C4-2B (cell line): ENCODE data around the gene CECR2.

Experiments used
- H3K27ac ChIP-seq: fragments of 450-650 bp; 2 replicates; pipeline ENCODE4 v1.5.1; 2017
- ZFX ChIP-seq: fragments of 450-650 bp; IDR thresholded peaks from 2 replicates; pipeline ENCODE4 v1.6.1; 2017
- TF ChIP-seq, protein P1 (sequence below): fragments of 450-650 bp; conservative IDR thresholded peaks from 2 replicates; pipeline ENCODE4 v1.5.1; 2017; ENCODE audit warnings: mild to moderate bottlenecking

Gene CECR2

DNA sequence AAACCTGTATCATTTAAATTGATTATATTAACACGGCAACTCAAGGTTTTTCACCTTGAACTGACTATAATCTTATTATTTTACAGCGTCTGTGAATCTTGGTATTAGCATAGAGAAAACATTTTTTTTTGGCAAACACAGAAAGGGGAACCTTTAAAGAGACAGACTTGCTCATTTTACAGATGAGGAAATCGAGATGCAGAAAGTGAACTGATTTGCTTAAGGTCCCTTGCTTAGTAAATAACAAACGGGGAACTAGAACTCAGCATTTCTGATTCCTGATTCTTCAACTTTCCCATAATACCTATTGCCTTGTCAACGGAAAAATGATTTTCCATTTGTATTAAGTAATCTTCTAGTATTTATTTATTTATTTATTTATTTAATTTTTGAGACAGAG is 33.2 kb upstream of the CECR2 start:
- TF ChIP-seq ZFX, result no peak
- no peak overlapping the region for H3K27ac ChIP-seq

DNA sequence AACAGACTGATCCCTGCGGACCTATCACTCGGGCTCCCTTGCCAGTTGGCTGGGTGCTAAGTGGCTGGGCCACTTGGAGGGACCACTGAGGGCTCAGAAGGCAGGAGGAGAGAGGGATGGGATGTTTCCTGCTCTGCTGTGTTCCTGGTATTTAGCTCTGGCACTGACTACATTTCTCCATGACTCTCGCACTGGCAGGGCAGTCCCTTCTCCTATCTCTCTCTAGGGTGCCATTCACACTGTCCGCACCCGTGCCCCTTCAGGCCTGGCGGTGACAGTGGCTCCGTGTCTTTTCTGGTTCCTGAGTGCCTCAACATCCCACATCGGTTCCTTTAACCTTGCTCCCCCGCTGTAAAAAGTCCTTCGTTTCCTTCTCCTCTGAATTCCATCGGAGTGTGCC is 31.6 kb upstream of the CECR2 start:
- TF ChIP-seq, protein P1, sequence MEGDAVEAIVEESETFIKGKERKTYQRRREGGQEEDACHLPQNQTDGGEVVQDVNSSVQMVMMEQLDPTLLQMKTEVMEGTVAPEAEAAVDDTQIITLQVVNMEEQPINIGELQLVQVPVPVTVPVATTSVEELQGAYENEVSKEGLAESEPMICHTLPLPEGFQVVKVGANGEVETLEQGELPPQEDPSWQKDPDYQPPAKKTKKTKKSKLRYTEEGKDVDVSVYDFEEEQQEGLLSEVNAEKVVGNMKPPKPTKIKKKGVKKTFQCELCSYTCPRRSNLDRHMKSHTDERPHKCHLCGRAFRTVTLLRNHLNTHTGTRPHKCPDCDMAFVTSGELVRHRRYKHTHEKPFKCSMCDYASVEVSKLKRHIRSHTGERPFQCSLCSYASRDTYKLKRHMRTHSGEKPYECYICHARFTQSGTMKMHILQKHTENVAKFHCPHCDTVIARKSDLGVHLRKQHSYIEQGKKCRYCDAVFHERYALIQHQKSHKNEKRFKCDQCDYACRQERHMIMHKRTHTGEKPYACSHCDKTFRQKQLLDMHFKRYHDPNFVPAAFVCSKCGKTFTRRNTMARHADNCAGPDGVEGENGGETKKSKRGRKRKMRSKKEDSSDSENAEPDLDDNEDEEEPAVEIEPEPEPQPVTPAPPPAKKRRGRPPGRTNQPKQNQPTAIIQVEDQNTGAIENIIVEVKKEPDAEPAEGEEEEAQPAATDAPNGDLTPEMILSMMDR, result no peak
- no peak for TF ChIP-seq ZFX
- H3K27ac ChIP-seq, result no peak overlapping the region

DNA sequence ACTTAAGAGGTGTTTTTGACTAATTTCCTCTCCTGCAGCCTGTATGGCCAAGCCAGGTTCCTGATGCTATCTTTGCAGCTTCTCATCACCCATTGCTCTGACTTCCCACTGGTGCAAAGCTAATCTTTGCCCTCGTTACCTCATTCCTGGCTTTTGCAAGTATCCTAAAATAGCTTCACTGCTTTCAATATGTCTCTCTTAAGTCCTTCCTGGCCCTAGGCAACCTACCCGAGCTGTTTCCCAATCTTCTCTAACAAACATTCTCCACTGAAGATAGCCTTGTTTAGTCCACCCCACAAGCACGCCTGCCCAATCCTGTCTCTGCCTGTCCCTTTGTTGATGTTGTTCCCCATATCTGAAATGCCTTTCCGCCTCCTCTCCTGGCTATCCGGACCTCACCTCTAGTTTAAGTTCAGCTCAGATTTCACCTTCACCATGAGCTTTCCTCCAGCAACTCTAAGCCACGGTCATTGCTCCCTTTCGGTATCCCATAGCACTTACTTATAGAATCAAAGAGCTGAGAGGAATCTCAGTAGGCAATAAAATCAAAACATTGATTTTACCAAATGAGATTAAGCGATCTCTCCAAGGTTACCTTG is 30.1 kb upstream of the CECR2 start:
- no peak for TF ChIP-seq ZFX
- TF ChIP-seq, protein P1, result no peak
- H3K27ac ChIP-seq, result no peak overlapping the region

DNA sequence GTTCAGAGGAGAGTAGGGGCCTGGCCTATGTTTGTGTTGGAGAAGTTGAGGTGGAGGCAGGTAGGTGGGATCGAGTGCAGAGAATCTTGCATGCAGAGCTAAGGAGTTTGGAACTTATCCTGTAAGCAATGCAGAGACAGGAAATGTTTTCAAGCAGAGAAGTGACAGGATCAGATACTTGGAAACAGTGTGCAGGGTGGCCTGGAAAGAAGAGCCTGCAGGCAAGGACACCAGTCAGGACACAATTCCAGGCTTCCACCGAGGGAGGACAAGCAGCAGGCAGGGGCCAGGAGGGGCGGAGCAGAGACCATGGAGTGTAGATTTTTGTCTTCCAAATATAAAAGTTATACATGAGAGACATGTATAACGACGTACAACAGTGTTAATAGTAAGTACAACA is 26.9 kb upstream of the CECR2 start:
- H3K27ac ChIP-seq, result no peak overlapping the region
- TF ChIP-seq ZFX, result no peak
- TF ChIP-seq, protein P1, result no peak

DNA sequence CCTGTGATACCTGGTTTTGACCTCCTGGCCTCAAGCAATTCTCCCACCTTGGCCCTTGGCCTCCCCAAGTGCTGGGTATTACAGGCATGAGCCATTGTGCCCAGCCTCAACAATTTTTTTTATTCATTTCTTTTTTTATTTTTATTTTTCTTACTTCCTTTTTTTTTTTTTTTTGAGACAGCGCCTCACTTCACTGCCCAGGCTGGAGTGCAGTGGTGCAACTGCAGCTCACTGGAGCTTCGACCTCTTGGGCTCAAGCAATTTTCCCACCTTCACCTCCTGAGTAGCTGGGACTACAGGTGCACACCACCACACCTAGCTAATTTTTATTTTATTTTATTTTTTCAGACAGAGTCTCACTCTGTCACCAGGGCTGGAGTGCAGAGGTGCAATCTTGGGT is 25.5 kb upstream of the CECR2 start:
- H3K27ac ChIP-seq, result no peak overlapping the region
- no peak for TF ChIP-seq ZFX
- TF ChIP-seq, protein P1, result no peak

DNA sequence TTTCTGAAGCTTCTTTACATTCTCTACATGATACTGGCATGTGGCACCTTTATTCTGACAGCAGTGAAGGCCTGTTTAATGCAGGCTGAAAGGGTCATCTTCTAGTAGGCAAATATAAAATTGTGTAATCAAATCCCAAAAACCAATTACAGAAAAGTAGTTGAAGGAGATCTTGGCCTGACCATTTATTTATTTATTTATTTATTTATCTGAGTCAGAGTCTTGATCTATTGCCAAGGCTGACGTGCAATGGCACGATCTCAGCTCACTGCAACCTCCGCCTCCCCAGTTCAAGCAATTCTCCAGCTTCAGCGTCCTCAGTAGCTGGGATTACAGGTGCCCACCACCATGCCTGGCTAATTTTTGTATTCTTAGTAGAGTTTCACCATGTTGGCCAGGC is 22.7 kb upstream of the CECR2 start:
- H3K27ac ChIP-seq, result peak overlapping the region; percentile 26; the same call in 1 of the 2 replicates
- TF ChIP-seq ZFX, result no peak
- TF ChIP-seq, protein P1, result no peak

DNA sequence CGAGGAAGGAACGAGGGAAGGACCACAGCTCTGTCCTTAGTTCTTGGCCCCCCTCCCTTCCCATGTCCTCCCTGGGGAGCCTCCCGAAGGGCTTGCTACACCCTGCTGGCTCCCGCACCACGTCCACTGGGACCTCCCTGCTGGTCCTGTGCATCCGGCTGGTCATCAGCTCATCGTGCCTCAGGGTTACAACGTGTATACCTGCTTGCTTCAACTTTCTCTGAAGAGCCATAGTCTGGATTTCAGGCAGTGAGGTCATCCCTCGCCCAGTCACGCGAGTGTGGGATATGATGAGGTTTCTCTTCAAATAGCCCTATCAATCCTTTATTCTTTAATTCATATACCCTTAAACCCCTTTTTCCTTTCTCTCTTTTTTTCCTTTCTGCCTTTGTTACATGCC is 21.5 kb upstream of the CECR2 start:
- TF ChIP-seq ZFX, result no peak
- TF ChIP-seq, protein P1, result no peak
- peak overlapping the region; percentile 26; the same call in 1 of the 2 replicates for H3K27ac ChIP-seq

DNA sequence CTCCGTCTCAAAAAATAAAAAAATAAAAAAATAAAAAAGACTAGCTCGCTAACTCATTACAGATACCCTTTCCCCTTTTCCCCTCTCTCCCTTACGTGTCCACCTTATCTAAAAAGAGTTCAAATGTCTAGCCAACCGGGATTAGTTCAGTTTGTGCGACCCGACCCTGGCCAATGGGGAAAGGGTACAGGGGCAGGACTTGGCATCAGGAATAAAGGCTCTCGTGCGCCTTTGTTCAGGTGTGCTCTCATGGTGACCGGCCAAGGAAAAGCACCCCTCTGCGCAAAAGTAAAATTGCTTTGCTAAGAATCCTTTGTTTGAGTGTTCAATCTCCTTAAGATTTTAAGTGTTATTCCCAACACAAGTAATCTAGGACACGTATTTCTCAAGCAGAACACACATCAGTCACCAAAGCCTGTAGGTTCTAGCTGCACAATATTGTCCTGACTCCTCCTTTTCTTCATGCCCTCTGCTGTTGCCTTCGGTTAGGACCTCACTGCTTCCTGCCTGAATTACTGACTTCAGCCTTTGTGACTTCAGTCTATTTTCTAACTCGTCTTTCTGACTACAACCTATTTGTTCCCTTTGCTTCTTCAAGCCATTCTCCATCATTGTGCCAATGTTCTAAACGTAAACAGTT is 20.7 kb upstream of the CECR2 start:
- TF ChIP-seq ZFX, result no peak
- H3K27ac ChIP-seq, result no peak overlapping the region; the same call in 1 of the 2 replicates
